GM18909 (cell line): ENCODE data around the gene CDKAL1.
"Not testable (repeated sequence)": the region's sequence is repeated elsewhere in the genome, so short reads cannot be mapped to it uniquely, and the experiment has no call there.

Experiments used
- ATAC-seq: cut with Tn5 transposase; IDR thresholded peaks from one replicate; pipeline ENCODE4 v1.9.1; 2021; ENCODE audit warnings: mild to moderate bottlenecking; ENCODE audit not compliant: unreplicated experiment, poor library complexity

Gene CDKAL1

DNA sequence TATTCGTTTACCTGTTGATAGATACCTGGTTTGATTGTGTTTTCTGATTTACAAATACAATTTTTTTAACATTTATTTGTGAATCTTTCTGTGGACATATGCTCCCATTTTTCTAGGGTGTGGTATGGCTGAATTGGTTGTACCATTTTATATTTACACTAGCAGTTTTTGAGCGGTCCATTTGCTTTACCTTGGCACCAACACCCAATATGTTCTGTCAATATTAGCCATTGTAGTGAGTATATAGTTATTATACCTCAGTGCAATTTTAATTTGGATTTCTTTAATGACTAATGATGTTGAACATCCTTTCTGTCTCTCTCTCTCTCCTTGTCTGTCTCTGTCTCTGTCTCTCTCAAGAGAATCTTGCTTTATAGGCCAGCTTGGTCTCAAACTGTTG lies 278.5 kb downstream of the CDKAL1 start:
- no peak for ATAC-seq

DNA sequence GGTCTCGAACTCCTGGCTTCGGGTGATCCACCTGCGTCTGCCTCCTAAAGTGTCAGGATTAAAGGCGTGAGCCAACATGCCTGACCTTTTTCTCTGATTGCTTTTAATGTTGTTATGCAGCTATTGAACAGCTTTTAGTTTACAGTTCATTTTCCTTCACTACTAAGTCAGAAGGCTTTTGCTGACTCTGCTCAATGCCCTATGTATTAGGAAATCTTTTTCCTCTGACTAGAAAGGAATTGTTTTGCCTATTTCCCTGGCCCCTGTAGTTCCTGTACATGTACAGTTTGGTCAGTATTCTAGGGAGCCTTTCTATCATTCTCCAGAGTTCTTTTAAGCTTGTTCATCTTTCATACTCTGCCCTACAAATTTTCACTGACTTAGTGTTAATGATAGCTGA lies 280.2 kb downstream of the CDKAL1 start:
- ATAC-seq, result no peak

DNA sequence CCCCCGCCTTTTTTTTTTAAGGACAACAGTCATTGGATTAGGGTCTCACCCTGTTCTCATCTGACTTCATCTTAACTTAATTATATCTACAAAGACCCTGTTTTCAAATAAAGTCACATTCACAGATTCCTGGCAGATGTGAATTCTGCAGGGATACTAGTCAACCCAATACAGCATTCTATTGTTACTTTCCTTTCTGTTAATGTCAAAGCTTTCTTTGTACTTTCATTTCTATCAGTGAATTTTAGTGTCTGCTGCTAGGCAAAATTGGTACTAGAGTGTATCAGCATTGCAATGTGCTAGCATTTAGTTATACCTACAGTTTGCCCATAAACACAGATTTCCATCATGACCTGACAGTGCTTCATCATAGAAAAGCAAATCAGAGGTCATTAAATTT lies 281.9 kb downstream of the CDKAL1 start:
- ATAC-seq, result no peak

DNA sequence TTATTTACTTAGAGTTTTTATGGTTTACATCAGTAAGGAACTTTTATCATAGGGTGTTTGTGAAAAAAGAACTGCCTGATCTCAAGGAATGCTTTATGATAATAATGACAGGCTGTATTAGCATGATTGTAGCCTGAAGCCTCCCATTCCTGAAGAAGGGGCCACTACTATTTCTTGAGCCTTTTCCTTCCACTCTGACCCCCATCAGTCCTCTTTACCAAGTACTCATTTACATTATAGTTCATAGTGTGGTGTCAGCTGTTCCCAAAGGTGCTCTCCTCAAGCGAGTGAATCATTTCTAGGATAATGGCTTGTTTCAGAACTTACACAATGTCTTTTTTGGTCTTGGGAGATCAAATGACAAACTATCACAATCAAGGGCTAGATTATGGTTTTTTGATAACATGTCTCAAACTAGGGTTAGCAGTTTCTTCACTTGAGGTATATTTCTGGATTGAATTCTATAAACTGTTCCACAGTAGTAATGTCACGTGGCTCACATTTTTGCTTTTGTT lies 283.6 kb downstream of the CDKAL1 start:
- no peak for ATAC-seq

DNA sequence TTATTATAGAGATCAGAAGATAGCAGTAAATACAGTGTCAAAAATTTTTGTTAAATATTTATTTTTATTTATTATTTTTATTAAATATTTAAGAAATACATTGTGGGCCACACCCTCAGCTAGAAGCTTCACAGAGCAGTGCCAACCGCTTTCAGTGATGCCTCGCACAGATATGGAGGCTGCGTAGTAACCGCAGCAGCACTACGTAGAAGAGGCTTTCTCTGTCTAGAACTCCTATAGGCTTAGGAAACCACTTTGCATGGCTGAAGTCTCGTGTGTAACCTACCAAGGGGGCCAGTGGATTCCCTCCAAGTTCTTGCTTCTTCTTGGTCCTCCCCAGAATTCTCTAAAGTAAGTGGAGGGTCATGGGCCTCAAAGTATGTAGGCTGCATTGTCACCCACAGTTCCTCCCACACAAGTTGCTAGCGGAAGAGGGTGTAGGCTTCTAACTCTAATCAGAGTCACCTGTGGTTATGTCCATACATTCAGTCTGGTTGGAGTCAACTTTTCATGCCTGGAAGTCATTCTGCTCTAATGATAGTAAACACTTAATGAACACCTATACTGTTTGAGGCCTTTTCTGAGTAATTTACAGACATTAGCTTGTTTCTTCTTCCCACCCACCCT lies 285.6 kb downstream of the CDKAL1 start:
- ATAC-seq, result no peak

DNA sequence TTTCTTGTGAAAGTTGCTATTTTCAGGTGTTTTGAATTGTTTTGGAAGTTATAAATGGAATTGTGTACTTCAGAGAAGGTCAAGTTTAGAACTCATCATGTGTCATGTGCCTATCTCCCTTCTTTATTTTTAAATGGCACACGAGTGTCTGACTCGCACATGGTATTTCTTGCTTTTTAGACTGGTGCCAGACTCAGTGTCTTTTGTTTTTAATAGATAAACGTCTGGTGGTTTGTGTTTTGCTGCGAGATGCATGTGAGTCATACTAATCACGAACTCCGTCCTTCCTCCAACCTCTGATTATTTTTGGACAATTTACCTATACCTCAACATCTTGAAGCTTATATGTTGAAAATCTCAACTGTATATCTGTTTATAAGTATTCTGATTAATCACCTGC lies 292.1 kb downstream of the CDKAL1 start:
- no peak for ATAC-seq

DNA sequence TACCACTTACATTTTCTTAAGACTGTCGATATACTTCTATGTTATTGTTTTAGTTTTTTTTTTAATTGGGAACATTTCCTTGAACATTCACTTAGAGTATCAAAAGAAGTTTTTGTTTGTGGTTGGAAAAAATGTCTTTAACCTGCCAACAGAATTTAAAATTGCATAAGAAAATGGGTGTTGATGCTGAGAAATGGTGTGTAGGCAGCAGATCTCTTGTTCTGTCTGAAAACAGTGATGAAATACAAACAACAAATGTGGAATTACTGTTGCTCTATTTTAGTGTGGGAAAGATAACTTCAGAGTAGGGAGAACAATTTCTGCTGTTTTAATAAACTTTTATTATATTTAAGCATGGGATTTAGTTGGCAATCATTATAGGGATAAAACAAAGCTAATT lies 293.5 kb downstream of the CDKAL1 start:
- ATAC-seq, result no peak

DNA sequence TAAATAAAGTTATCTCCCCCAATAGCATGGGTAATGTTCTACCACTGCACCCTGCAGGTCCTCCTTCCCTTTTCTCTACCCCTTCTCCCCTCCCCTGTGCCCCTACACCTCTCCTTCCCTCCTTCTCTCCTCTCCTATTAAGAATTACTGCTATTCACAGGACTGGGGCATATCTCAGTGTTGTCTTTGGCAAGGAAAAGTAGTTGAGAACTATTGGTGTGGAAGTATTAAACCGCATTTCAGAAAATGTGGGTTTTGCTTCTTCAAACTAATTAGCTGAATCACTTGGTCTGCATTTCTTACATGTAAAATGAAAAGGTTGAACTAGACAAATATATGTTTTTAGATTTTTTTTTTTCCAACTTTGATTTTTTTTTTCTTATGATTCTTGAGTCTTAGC lies 296.3 kb downstream of the CDKAL1 start:
- no peak for ATAC-seq

DNA sequence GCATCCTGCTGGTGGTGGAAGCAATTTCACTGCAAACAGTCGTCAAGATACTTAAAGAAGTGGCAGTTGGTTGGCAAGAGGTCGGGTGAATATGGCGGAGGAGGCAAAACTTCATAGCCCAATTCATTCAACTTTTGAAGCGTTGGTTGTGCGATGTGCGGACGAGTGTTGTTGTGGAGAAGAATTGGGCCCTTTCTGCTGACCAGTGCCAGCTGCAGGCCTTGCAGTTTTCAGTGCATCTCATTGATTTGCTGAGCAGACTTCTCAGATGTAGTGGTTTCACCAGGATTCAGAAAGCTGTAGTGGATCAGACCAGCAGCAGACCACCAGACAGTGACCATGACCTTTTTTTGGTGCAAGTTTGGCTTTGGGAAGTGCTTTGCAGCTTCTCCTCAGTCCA lies 297.0 kb downstream of the CDKAL1 start:
- not testable (repeated sequence) for ATAC-seq

DNA sequence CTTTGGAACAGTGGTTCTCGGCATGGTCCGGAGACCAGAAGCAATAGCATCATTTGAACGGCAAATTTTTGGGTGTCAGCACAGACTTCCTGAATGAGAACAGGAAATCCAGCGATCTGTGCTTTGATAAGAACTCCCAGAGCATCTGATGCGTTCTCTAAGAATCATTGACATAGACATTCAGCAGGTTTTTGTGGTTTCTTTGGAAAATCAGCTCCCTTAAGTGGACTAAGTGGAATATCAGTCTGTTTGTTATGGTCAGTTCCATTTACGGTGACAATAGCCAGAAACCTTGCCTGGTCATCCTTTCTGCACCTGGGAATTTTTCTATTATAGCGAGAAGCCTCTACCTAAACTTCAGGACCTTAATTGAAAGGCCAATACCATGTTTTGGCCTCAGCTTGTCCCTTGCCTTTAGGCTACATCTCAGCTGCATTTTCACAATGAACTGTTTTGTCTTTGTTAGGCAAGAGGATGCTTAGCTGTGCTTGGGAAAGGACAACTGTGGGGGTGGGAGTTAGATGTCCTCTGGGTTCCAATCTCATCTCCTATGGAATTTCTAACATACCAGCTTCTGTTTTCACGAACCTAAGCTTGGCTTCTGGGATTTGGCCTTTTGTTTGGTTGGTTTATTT lies 299.7 kb downstream of the CDKAL1 start:
- no peak for ATAC-seq

DNA sequence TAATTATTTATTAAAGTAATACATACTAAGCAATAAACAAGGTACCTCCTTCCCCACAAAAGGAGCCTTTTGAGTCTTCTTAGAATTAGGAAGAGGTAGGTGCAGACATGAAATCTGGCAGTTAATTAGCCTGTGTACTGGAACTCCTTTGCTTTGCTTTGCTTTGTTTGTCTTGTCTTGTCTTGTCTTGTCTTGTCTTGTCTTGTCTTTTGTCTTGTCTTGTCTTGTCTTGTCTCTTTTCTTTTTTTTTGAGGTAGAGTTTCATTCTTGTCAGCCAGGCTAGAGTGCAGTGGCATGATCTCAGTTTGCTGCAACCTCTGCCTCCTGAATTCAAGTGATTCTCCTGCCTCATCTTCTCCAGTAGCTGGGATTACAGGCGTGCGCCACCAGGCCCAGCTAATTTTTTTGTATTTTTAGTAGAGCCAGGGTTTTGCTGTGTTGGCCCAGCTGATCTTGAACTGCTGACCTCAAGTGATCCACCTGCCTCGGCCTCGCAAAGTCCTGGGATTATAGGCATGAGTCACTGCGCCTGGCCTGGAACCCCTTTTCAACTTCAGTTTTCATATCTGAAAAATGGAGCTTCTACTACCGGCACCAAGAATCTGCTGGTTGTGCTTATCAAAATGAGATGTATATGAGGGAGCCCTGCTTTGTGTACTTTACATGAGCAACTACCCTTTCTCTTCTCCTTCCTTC lies 301.2 kb downstream of the CDKAL1 start:
- ATAC-seq, result no peak

DNA sequence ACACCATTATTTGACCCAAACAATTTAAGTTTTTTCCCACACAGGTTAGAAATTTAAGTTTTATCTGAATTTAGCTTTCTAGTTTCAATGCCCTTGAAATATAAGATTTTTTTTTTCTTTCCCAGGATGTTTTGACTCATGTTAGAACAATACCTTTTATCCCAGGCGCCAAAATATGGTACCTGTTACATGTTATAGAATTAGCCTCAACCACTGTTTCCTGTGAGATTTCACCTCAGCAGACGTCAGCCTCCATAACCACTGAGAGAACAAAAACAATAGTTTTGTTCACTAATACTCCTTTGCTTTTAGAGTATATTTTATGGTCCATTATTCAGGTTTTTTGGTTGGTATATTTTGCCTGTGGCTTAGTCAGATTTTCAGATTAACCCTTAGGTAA lies 302.9 kb downstream of the CDKAL1 start:
- ATAC-seq, result peak; percentile 44

DNA sequence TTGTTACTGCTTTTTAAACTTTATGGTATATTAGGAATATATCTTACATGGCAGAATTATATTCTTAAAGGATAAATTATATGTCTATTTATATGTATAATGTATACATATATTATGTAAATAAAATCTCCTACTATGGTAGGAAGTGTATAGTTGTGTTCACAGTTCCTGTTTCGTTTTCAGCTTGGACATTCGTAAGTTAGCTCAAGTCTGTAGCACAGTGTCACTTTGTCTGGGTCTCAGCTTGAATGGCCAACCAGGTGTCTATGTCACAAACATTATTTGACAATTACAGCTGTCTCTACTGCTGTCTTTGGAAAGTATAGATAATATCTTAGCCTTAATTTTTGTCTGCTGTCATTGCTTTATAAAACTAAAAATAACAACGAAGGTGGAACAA lies 303.9 kb downstream of the CDKAL1 start:
- ATAC-seq, result no peak

DNA sequence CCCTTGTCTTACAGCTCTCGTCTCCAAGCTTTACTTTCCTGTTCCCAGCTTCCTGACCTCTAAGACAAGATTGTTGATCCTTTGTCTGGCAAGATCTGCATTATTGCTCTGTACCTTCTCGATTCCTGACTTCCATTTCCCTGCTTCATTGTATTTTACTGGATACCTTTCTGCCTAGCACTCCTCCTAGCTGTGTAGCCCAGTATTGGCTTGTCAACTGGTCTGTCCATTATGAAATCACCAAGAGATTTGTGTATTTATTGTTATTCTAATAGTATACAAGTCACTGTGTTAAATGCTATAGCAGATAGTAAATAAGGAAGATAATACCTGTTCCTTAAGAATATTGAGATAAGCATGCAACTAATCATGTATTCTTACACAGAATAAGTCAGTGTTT lies 305.4 kb downstream of the CDKAL1 start:
- no peak for ATAC-seq

DNA sequence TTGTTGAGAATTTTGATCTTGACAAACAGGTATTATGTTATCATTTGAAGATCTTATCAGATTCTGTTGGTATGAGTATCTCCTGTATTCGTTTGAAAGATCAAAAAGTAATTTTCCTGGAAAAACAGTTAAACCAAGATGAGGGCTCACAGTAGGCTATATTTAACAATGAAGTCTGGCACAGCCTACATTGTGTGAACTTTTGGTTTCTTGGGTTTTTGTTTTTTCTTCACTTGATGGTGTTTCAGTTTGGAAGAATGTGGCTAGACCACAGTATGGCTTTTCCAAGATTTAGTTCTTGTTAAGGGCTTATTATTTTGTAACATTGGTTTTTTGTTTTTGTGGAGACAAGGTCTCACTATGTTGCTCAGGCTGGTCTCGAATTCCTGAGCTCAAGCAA lies 306.4 kb downstream of the CDKAL1 start:
- no peak for ATAC-seq

DNA sequence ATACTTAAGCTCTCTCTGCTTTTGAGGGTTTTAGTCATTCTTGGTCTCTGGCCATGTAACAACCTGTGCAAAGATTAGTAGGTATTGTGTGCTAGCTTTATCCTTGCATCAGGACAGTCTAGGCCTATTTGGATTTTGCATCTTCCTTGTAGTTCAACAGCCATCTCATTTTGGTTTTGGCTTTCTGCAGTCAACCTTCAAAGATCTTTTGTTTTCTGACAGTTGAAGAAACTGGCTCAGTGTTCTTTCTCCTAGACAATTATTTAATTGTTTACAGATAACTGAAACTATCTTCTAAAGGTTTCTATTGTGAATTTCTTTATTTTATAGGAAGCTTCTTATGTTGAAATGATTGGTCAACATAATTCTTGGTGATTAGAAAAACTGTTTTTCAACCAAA lies 307.5 kb downstream of the CDKAL1 start:
- no peak for ATAC-seq

DNA sequence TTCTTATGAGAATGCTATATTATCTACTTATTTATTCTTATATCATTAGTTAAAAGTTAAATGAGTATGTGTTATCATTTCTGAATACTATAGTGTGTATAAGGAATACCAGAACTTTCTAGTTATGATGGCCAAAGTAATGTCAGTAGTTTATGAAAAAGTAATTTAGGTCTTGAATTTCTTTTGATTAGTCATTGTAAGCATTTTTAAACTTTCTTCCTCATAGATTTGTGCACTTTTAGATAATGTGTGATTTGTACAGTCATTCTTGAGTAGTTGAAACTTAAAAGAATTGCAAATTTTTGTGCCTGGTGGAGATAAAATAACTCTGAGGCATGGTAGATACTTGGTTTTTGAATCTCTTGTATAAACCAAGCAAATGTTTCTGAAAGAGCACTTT lies 311.3 kb downstream of the CDKAL1 start:
- no peak for ATAC-seq

DNA sequence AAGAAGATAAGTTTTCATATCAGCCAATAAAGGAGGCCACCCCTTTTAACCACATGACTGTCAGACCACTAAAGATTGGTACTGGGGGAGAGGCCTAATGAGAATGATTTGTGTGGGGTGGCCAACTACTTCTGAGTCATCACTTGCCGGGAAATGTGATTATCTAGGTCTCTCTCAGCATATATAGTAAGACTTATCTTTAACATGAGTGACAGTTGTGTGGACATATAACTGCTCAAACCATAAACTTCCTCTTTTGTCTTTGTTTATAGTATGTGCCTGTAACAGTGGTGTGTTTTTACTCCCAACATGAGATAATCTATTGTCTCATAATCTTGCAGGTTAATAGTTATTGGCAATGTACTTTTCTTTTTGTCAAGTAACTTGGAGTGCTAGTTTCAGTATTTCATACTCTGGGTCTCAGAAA lies 312.4 kb downstream of the CDKAL1 start:
- ATAC-seq, result peak; percentile 75

DNA sequence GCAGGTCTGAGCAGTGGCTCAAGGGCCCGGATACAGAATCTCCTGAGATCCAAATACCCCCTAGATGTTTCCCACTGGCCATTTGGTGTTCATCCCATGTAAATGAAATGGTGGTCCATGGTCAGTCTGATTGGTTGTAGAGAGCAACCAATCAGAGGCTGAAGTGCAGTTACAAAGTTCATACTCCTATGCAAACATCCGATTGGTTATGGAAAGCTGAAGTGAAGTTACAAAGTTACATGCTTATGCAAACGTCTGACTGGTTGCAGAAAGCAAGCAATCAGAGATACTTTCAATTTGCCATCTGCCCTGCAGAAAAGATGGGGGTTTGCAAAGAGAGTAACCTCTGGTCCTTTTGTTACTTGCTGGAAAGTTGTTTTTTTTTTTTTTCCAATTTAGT lies 313.6 kb downstream of the CDKAL1 start:
- no peak for ATAC-seq

DNA sequence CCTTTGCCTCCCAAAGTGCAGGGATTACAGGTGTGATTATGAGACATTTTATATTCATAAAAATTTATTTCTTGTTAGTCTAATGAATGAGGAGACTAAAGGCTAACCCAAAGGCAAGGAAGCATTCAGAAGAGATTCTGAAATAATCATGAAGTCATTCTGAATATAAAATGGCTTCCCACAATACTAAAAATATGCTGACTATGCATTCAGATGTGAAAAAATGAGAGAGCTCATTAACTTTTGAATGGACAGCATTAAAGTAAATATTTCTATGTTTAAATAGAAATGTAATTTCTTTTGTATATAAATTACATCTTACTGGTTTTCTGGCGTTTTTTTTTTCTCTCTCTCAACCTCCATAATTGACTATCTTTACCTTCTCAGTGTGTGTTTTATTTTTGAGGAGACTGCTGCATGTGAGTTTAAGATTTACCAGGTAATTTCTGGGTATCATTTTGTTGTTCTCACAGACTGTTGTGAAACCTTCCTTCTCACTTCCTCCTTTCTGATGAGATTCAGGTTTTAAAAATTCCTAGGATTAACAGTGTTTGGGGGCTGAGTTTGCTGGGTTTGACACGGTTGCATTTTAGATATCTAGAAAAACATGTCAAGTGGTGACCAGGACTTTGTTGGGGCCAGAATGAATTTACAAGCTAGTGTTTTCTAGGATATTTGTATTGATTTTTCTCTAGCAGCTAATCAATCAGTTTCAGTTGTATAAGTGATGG lies 316.6 kb downstream of the CDKAL1 start:
- no peak for ATAC-seq

DNA sequence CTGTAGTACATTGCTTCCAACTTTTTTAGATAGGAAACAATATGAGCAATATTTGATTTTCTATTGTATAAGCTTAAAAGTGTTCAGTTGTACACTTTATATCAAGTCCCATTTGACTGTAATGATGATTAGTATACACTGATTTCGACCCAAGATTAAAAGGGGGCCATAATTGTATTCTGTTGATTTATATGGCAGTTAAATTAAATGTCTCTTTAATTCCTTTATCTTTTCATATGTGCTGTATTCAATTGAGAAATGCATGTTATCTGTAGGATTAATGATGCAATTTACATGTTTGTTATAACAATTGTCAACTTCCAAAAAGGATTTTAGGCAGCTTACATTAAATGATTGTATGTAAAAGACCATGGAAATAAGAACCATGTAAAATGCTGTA lies 317.5 kb downstream of the CDKAL1 start:
- no peak for ATAC-seq
